HL-60 (cell line): ENCODE measurements around the gene DNAH6.

ENCODE experiments used
- DNase-seq, 2 experiments: peaks; one replicate each; pipeline ENCODE4 v3.0.0-alpha.2; 2010 to 2020; ENCODE audit warnings: low read depth in 1 of 2, low spot score in 1 of 2
- H3K27ac ChIP-seq: fragments of 250-450 bp; sonication (Bioruptor Pico); replicated peaks from 2 replicates; pipeline ENCODE4 v1.5.1; 2020; ENCODE audit warnings: mild to moderate bottlenecking, moderate library complexity
- H3K27me3 ChIP-seq: fragments of 250-450 bp; sonication (Bioruptor Pico); 2 replicates; pipeline ENCODE4 v1.5.1; 2021; ENCODE audit warnings: mild to moderate bottlenecking, moderate library complexity; ENCODE audit not compliant: insufficient read depth, poor library complexity, severe bottlenecking
- H3K4me3 ChIP-seq: replicated peaks from 2 replicates; pipeline ENCODE4 v1.5.1; 2011; ENCODE audit warnings: mild to moderate bottlenecking, control low read depth, low read length; ENCODE audit not compliant: insufficient read depth
- GABPA ChIP-seq: IDR thresholded peaks from 2 replicates; pipeline ENCODE4 v1.6.1; 2012; ENCODE audit warnings: low read depth
- POLR2AphosphoS5 ChIP-seq: IDR thresholded peaks from 2 replicates; pipeline ENCODE4 v1.6.1; 2012; ENCODE audit warnings: low read depth
- REST ChIP-seq: IDR thresholded peaks from 2 replicates; pipeline ENCODE4 v1.6.1; 2012; ENCODE audit warnings: low read depth; ENCODE audit not compliant: insufficient replicate concordance
- SPI1 ChIP-seq: IDR thresholded peaks from 2 replicates; pipeline ENCODE4 v1.6.1; 2012; ENCODE audit warnings: low read depth, mild to moderate bottlenecking, borderline replicate concordance
- TF ChIP-seq, protein P1 (sequence below): IDR thresholded peaks from one replicate; pipeline ENCODE4 v1.5.1; 2011; ENCODE audit warnings: low read length, control low read depth, inconsistent platforms; ENCODE audit not compliant: insufficient read depth

Gene DNAH6

DNA sequence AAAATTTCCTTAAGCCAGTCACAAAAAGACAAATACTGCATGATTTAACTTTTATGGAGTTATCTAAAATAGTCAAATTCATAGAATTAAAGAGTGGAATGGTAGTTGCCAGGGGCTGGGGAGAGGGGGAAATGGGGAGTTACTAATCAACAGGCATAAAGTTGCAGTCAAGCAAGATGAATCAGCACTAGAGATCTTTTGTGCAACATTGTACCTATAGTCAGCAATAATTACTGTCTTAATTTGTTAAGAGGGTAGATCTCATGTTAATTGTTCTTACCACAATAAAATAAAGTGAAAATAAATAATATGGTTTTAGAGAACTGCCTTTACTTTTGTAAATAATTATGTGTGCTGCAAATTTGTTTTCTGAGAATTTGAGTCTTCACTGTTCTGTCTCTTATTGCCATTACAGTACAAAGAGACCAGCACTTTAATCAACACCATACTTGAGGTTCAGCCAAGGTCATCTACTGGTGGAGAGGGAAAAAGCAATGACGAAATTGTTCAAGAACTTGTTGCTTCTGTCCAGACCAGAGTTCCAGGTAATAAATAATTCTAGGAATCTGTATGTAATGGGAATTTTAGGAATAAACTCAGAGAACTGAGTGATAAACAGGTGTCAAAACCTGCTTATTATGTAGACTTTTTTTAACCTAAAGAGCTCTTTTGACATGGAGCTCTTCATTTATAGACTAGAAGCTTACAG is 289.1 kb downstream of the DNAH6 start:
- Histone ChIP-seq H3K4me3 (no peak overlapping the region), H3K27ac (no peak overlapping the region), H3K27me3 (no peaks in the 10 kb centered on the region)
- DNase-seq: no peak
- TF ChIP-seq SPI1: no peak
- TF ChIP-seq, protein P1, sequence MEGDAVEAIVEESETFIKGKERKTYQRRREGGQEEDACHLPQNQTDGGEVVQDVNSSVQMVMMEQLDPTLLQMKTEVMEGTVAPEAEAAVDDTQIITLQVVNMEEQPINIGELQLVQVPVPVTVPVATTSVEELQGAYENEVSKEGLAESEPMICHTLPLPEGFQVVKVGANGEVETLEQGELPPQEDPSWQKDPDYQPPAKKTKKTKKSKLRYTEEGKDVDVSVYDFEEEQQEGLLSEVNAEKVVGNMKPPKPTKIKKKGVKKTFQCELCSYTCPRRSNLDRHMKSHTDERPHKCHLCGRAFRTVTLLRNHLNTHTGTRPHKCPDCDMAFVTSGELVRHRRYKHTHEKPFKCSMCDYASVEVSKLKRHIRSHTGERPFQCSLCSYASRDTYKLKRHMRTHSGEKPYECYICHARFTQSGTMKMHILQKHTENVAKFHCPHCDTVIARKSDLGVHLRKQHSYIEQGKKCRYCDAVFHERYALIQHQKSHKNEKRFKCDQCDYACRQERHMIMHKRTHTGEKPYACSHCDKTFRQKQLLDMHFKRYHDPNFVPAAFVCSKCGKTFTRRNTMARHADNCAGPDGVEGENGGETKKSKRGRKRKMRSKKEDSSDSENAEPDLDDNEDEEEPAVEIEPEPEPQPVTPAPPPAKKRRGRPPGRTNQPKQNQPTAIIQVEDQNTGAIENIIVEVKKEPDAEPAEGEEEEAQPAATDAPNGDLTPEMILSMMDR: no peak
- no peak for TF ChIP-seq GABPA
- TF ChIP-seq POLR2AphosphoS5: no peak
- no peak for TF ChIP-seq REST

GRCh38 chr2:84807063-84807485 is 290.8 kb downstream of the DNAH6 start:
- Histone ChIP-seq H3K27ac (no peak overlapping the region), H3K27me3 (no peaks in the 10 kb centered on the region), H3K4me3 (no peak overlapping the region)
- TF ChIP-seq POLR2AphosphoS5 (no peak), REST (no peak), SPI1 (no peak), GABPA (no peak)
- TF ChIP-seq, protein P1: no peak
- DNase-seq: no peak

GRCh38 chr2:84808279-84808678 is 292.0 kb downstream of the DNAH6 start:
- Histone ChIP-seq H3K27me3 (no peaks in the 10 kb centered on the region), H3K4me3 (no peak overlapping the region), H3K27ac (no peak overlapping the region)
- no peak for DNase-seq
- TF ChIP-seq GABPA: no peak
- no peak for TF ChIP-seq SPI1
- TF ChIP-seq REST: no peak
- TF ChIP-seq, protein P1: no peak
- TF ChIP-seq POLR2AphosphoS5: no peak
